ENCODE data around the gene NRXN3.

Gene NRXN3

GRCh38 chr14:79695307-79695706 is 1525.1 kb downstream of the NRXN3 start:
- DNase-seq = no peak
- in situ Hi-C loops (cut with MboI; ENCODE audit: low pct_unique_long_range_greater_than_20kb, low sequenced_read_pairs) = no loop called here

- in situ Hi-C loops (cut with MboI; ENCODE audit: low pct_unique_long_range_greater_than_20kb, low sequenced_read_pairs) = no loop called here
- DNase-seq = no peak
Observed at GRCh38 chr14:79698298-79698711, 1528.1 kb downstream of the NRXN3 start.

DNA sequence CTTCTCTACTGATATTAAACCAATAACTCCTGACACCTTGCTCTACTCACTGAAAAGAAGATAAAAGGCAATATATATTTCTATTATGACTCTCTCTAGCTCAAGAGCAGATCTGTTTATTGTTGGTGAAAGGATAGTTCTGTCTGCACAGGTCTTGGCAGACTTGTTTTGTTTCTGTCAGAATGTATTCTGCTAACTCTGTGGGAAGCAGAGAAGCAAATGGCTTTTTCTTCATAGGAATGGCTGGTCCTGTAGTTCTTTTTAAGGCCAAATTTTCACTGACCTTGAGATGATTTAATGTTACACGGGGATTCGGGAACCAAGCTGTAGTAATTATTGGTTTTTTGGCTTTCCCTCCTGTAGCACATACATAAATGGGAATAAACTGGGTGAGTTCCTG is 1529.0 kb downstream of the NRXN3 start:
- in situ Hi-C loops (cut with MboI; ENCODE audit: low pct_unique_long_range_greater_than_20kb, low sequenced_read_pairs) = no loop called here
- DNase-seq = no peak

DNA sequence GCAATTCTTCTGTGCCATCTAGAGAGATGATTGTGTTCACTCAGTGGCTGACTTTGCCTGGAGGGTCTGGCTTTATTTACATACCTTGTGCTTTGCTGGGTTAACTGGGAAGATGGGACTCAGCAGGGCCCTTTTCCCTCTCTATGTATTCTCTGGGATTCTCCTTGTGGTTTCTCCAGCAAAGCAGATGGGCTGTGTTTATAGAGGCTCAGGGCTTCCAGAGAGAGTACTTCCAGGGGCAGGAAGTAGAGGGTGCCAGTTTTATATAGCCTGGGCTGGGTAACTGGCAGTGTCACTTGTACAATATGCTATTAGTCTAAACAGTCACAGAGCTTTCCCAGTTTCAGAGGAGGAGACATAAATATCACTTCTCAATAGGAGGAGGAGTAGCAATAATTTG is 1531.2 kb downstream of the NRXN3 start:
- in situ Hi-C loops (cut with MboI; ENCODE audit: low pct_unique_long_range_greater_than_20kb, low sequenced_read_pairs) = no loop called here
- no peak for DNase-seq

GRCh38 chr14:79702197-79702596 is 1532.0 kb downstream of the NRXN3 start:
- no peak for DNase-seq
- in situ Hi-C loops (cut with MboI; ENCODE audit: low pct_unique_long_range_greater_than_20kb, low sequenced_read_pairs) = no loop called here

- in situ Hi-C loops (cut with MboI; ENCODE audit: low pct_unique_long_range_greater_than_20kb, low sequenced_read_pairs) = no loop called here
- no peak for DNase-seq
Observed at GRCh38 chr14:79703209-79703608, 1533.0 kb downstream of the NRXN3 start.

DNA sequence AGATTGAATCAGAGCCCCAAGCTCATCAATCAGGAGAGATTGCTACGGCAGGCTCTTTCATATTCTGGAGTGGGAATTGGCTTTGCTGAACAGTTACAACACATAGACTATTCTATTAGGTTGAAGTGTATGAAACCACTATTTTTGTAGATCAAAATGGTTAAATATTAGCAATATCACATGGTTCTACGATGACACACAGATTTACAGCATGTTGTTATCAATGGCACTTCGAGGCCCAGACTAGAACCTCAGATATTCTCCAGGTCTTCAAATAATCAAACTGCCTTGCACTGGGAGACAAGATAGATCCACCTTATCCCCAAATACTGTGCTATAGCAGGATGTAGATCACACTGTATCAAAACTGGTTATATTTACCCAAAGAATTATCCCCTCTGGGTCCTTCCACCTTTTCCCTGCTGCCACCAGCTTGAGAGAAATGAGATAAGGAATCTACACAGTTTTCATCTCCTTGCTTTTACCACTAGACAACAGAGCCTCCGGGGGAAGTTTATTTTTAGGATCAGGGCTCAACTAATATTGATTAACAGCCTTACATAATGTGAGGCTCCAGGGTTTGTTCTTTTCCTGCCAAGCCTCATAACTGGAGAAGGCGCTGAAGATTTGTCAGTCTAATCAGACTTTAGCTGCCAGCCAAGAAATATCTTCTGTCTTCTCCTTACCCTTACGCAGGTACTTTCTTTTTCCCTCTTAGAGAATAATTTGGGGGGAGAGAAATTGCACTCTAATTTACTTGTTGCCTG is 1534.1 kb downstream of the NRXN3 start:
- in situ Hi-C loops (cut with MboI; ENCODE audit: low pct_unique_long_range_greater_than_20kb, low sequenced_read_pairs) = no loop called here

DNA sequence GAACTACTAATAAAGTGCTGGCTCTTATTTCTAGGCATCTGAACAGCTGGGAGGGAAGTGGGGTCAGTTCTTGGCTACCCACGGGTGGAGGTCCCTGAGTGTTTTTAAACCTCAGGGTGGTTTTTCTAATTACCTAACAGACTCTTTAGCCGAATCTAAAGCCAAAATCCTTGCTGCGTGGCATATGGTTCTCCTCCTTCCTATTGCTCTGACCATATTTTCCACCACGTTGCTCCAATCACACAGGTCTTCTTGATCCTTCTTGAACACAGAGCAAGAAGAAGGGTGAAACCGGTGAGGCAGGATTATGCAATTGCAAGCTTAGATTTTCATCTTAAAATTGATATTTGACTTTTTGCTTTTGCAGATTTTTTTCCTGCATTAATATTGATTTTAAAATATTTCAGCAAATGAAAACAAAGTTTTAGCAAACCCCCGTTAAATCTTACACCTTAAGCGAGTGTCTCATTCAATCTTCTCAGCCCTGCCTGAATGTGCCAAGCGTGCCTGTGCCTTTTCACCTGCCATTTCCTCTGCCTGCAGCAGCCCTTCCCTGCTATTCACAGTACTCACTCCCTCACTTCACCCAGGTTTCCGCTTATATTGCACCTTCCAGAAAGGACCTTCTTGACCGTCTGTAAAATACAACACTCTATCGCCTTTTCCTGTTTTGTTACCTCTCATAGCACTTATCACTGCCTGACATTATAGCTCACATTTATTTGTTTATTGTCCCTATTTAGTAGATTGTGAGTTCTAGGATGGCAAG is 1535.1 kb downstream of the NRXN3 start:
- in situ Hi-C loops (cut with MboI; ENCODE audit: low pct_unique_long_range_greater_than_20kb, low sequenced_read_pairs) = no loop called here
- no peak for DNase-seq

More for the DNA sequence above, 1534.1 kb downstream of the NRXN3 start:
- no peak for DNase-seq

GRCh38 chr14:79706382-79706781 is 1536.2 kb downstream of the NRXN3 start:
- in situ Hi-C loops (cut with MboI; ENCODE audit: low pct_unique_long_range_greater_than_20kb, low sequenced_read_pairs) = no loop called here

GRCh38 chr14:79708426-79709388 is 1538.5 kb downstream of the NRXN3 start:
- in situ Hi-C loops (cut with MboI; ENCODE audit: low pct_unique_long_range_greater_than_20kb, low sequenced_read_pairs) = no loop called here
- no peak for DNase-seq

More at GRCh38 chr14:79706382-79706781, 1536.2 kb downstream of the NRXN3 start:
- DNase-seq = no peak

DNA sequence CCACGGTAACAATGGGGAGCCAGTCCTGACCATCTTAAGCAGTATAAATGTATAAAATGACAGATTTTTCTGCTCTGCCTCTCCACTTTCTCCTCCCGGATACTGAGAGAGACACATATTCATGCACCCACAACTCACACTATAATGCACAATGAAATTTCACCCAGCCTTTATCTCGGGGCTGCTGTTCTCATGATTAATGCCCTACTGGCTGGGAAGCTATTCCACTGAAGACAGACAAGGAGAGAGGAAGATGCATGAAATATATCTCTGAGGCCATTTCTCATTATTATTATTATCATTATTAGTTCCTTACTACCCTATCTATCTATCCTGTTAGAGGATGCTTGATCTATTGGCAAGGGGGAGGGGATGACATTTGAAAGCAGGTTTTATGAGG is 1539.4 kb downstream of the NRXN3 start:
- DNase-seq = no peak

GRCh38 chr14:79712302-79712950 is 1542.3 kb downstream of the NRXN3 start:
- DNase-seq = no peak
- in situ Hi-C loops (cut with MboI; ENCODE audit: low pct_unique_long_range_greater_than_20kb, low sequenced_read_pairs) = no loop called here

More for the DNA sequence above, 1539.4 kb downstream of the NRXN3 start:
- in situ Hi-C loops (cut with MboI; ENCODE audit: low pct_unique_long_range_greater_than_20kb, low sequenced_read_pairs) = no loop called here

GRCh38 chr14:79721399-79722084 is 1551.4 kb downstream of the NRXN3 start:
- in situ Hi-C loops (cut with MboI; ENCODE audit: low pct_unique_long_range_greater_than_20kb, low sequenced_read_pairs) = no loop called here
- DNase-seq = no peak

GRCh38 chr14:79724934-79725717 is 1555.0 kb downstream of the NRXN3 start:
- in situ Hi-C loops (cut with MboI; ENCODE audit: low pct_unique_long_range_greater_than_20kb, low sequenced_read_pairs) = no loop called here
- no peak for DNase-seq

DNA sequence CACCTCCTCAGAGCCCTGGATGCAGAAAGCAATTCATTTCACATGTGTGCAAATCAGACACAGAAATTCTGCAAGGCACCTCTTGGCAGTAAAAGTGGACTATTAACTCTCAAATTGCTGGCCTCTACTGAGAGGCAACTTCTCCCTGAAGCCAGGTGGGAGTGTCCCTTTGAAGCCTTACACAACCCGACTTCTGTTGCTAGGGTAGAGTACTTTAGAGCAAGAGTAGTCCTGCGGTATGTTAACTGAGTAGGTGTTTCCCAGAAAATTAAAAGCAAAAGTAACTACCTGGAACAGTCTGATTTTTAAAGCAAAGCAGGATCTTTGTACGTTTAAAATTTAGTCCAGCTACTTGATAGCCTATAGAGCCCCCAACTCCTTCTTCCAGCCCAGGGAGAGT is 1557.7 kb downstream of the NRXN3 start:
- no peak for DNase-seq
- in situ Hi-C loops (cut with MboI; ENCODE audit: low pct_unique_long_range_greater_than_20kb, low sequenced_read_pairs) = no loop called here

- DNase-seq = no peak
- in situ Hi-C loops (cut with MboI; ENCODE audit: low pct_unique_long_range_greater_than_20kb, low sequenced_read_pairs) = no loop called here
Observed at GRCh38 chr14:79728331-79728730, 1558.2 kb downstream of the NRXN3 start.

- no peak for DNase-seq
- in situ Hi-C loops (cut with MboI; ENCODE audit: low pct_unique_long_range_greater_than_20kb, low sequenced_read_pairs) = no loop called here
Observed at GRCh38 chr14:79729731-79730130, 1559.6 kb downstream of the NRXN3 start.

DNA sequence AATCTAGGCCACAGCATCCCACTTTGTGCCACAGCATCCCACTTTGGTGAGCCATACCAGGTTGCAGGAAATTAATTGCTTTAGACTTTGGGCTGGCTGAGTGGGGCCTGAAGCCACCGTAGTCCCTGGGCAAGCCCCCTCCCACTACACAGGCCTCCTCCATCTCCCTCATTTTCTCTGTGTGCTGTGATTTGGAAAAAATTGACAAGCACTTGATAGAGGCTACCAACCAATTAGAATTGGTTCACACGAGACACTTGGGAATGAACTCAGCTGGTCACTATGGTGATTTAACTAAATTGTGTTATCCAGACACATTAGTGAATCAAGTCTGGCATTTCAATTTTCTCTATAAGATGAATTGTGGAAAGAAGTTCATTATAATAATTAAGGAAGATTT is 1560.0 kb downstream of the NRXN3 start:
- no peak for DNase-seq
- in situ Hi-C loops (cut with MboI; ENCODE audit: low pct_unique_long_range_greater_than_20kb, low sequenced_read_pairs) = no loop called here
